ENCODE data around the gene COL9A3.

COL9A3 gene

GRCh38 chr20:62816884-62817873 is at the start of gene COL9A3:
Gene COL9A3 (plus strand): TSS chr20:62817050. CDS start chr20:62817065, 15 bp downstream.
- DNase-seq (ENCODE audit: extremely low read depth, low read depth): no peak
- no peak for TF ChIP-seq CTCF (IDR thresholded peaks at IDR 0.05; ENCODE audit: low read depth, low read length, missing control alignments)
- H3K4me3 ChIP-seq (replicated peaks; ENCODE audit: low read depth, low read length): peak within 1 kb of the TSS; percentile 17; the same call in 1 of the 2 replicates

GRCh38 chr20:62768234-62768546 is 48.7 kb upstream of the COL9A3 start:
- no peak for DNase-seq (ENCODE audit: extremely low read depth, low read depth)
- no peak for TF ChIP-seq CTCF (IDR thresholded peaks at IDR 0.05; ENCODE audit: low read depth, low read length, missing control alignments)
- H3K4me3 ChIP-seq (replicated peaks; ENCODE audit: low read depth, low read length): no peak overlapping the region

GRCh38 chr20:62768551-62769287 is 48.1 kb upstream of the COL9A3 start:
- no peak for TF ChIP-seq CTCF (IDR thresholded peaks at IDR 0.05; ENCODE audit: low read depth, low read length, missing control alignments)
- no peak for DNase-seq (ENCODE audit: extremely low read depth, low read depth)
- no peak overlapping the region for H3K4me3 ChIP-seq (replicated peaks; ENCODE audit: low read depth, low read length)

- no peak for TF ChIP-seq CTCF (IDR thresholded peaks at IDR 0.05; ENCODE audit: low read depth, low read length, missing control alignments)
- DNase-seq (ENCODE audit: extremely low read depth, low read depth): no peak
- no peak overlapping the region for H3K4me3 ChIP-seq (replicated peaks; ENCODE audit: low read depth, low read length)
Measured at GRCh38 chr20:62769346-62770071, 47.3 kb upstream of the COL9A3 start.

GRCh38 chr20:62770111-62770910 is 46.5 kb upstream of the COL9A3 start:
- H3K4me3 ChIP-seq (replicated peaks; ENCODE audit: low read depth, low read length): no peak overlapping the region
- no peak for TF ChIP-seq CTCF (IDR thresholded peaks at IDR 0.05; ENCODE audit: low read depth, low read length, missing control alignments)
- no peak for DNase-seq (ENCODE audit: extremely low read depth, low read depth)

GRCh38 chr20:62770916-62771315 is 45.9 kb upstream of the COL9A3 start:
- no peak for DNase-seq (ENCODE audit: extremely low read depth, low read depth)
- no peak for TF ChIP-seq CTCF (IDR thresholded peaks at IDR 0.05; ENCODE audit: low read depth, low read length, missing control alignments)
- H3K4me3 ChIP-seq (replicated peaks; ENCODE audit: low read depth, low read length): no peak overlapping the region
